Fibroblast of skin of back (primary cell): ENCODE results near the gene MXI1.
A peak's percentile ranks its signal among the peaks of the same experiment; 100 is the strongest.
"Not testable (repeated sequence)": the region's sequence is repeated elsewhere in the genome, so short reads cannot be mapped to it uniquely, and the experiment has no call there.

ENCODE experiments used
- DNase-seq: peaks from one replicate; pipeline ENCODE4 v3.0.0-alpha.2; 2013

MXI1 gene

GRCh38 chr10:110242511-110242910 is 35.1 kb downstream of the MXI1 start:
- DNase-seq = no peak

GRCh38 chr10:110244550-110244949 is 37.1 kb downstream of the MXI1 start:
- no peak for DNase-seq

- not testable (repeated sequence) for DNase-seq
Measured at GRCh38 chr10:110247833-110248232, 40.4 kb downstream of the MXI1 start.

- not testable (repeated sequence) for DNase-seq
Measured at GRCh38 chr10:110249489-110249888, 42.1 kb downstream of the MXI1 start.

GRCh38 chr10:110251392-110251791 is 44.0 kb downstream of the MXI1 start:
- DNase-seq = not testable (repeated sequence)

- no peak for DNase-seq
Measured at GRCh38 chr10:110252151-110252550, 44.7 kb downstream of the MXI1 start.

GRCh38 chr10:110254467-110254866 is 47.1 kb downstream of the MXI1 start:
- no peak for DNase-seq

GRCh38 chr10:110258542-110258941 is 51.1 kb downstream of the MXI1 start:
- no peak for DNase-seq

- no peak for DNase-seq
Measured at GRCh38 chr10:110259317-110259716, 51.9 kb downstream of the MXI1 start.

- DNase-seq = peak; percentile 34
Measured at GRCh38 chr10:110260746-110261477, 53.5 kb downstream of the MXI1 start.

GRCh38 chr10:110263164-110263563 is 55.8 kb downstream of the MXI1 start:
- no peak for DNase-seq

- no peak for DNase-seq
Measured at GRCh38 chr10:110265573-110266193, 58.3 kb downstream of the MXI1 start.

- no peak for DNase-seq
Measured at GRCh38 chr10:110267276-110267675, 59.9 kb downstream of the MXI1 start.

GRCh38 chr10:110268442-110268841 is 61.0 kb downstream of the MXI1 start:
- DNase-seq = no peak

- DNase-seq = no peak
Measured at GRCh38 chr10:110268971-110269370, 61.6 kb downstream of the MXI1 start.

- DNase-seq = peak; percentile 11
Measured at GRCh38 chr10:110269374-110270318, 62.2 kb downstream of the MXI1 start.

GRCh38 chr10:110272995-110273394 is 65.6 kb downstream of the MXI1 start:
- DNase-seq = not testable (repeated sequence)

- peak; percentile 55 for DNase-seq
Measured at GRCh38 chr10:110273474-110273873, 66.1 kb downstream of the MXI1 start.

- no peak for DNase-seq
Measured at GRCh38 chr10:110274072-110274627, 66.7 kb downstream of the MXI1 start.

- DNase-seq = no peak
Measured at GRCh38 chr10:110274647-110275046, 67.2 kb downstream of the MXI1 start.

GRCh38 chr10:110275128-110275729 is 67.8 kb downstream of the MXI1 start:
- no peak for DNase-seq

- DNase-seq = no peak
Measured at GRCh38 chr10:110276603-110277002, 69.2 kb downstream of the MXI1 start.
